GM11168 (cell line): ENCODE results near the gene MAP1B.

ENCODE experiments used
- in situ Hi-C: fragments of 300-500 bp; cut with MboI; formaldehyde crosslinking; loops from one replicate; pipeline ENCODE4 v1.12.0; 2022; ENCODE audit warnings: low sequenced_read_pairs; ENCODE audit not compliant: unreplicated experiment

Gene MAP1B

GRCh38 chr5:72184408-72184807 is 77.1 kb downstream of the MAP1B start:
- in situ Hi-C loops = no loop called here

GRCh38 chr5:72185496-72186329 is 78.4 kb downstream of the MAP1B start:
- in situ Hi-C loops = no loop called here

GRCh38 chr5:72187388-72188075 is 80.3 kb downstream of the MAP1B start:
- in situ Hi-C loops = no loop called here

- in situ Hi-C loops = no loop called here
Observed at GRCh38 chr5:72188166-72188565, 80.9 kb downstream of the MAP1B start.

GRCh38 chr5:72189146-72189545 is 81.9 kb downstream of the MAP1B start:
- in situ Hi-C loops = no loop called here

- in situ Hi-C loops = no loop called here
Observed at GRCh38 chr5:72191404-72191803, 84.1 kb downstream of the MAP1B start.

GRCh38 chr5:72194846-72195245 is 87.6 kb downstream of the MAP1B start:
- in situ Hi-C loops = no loop called here

GRCh38 chr5:72195581-72195980 is 88.3 kb downstream of the MAP1B start:
- in situ Hi-C loops = no loop called here

GRCh38 chr5:72197393-72197792 is 90.1 kb downstream of the MAP1B start:
- in situ Hi-C loops = no loop called here

GRCh38 chr5:72199681-72200080 is 92.4 kb downstream of the MAP1B start:
- in situ Hi-C loops = no loop called here

GRCh38 chr5:72202331-72202825 is 95.1 kb downstream of the MAP1B start:
- in situ Hi-C loops = no loop called here

GRCh38 chr5:72203251-72203845 is 96.1 kb downstream of the MAP1B start:
- in situ Hi-C loops = no loop called here

GRCh38 chr5:72204946-72205345 is 97.7 kb downstream of the MAP1B start:
- in situ Hi-C loops = no loop called here

- in situ Hi-C loops = no loop called here
Observed at GRCh38 chr5:72205431-72206009, 98.2 kb downstream of the MAP1B start.

GRCh38 chr5:72206160-72206559 is 98.9 kb downstream of the MAP1B start:
- in situ Hi-C loops = no loop called here

GRCh38 chr5:72206994-72207393 is 99.7 kb downstream of the MAP1B start:
- in situ Hi-C loops = no loop called here

- in situ Hi-C loops = no loop called here
Observed at GRCh38 chr5:72208324-72208926, 101.2 kb downstream of the MAP1B start.

GRCh38 chr5:72209147-72210115 is 102.2 kb downstream of the MAP1B start:
- in situ Hi-C loops = no loop called here
